HL-60 (cell line): ENCODE results near the gene POC1B.
A peak's percentile ranks its signal among the peaks of the same experiment; 100 is the strongest.

Experiments used
- DNase-seq, 2 experiments: peaks; one replicate each; pipeline ENCODE4 v3.0.0-alpha.2; 2010 to 2020; ENCODE audit warnings: low read depth in 1 of 2, low spot score in 1 of 2
- H3K27ac ChIP-seq: fragments of 250-450 bp; sonication (Bioruptor Pico); replicated peaks from 2 replicates; pipeline ENCODE4 v1.5.1; 2020; ENCODE audit warnings: mild to moderate bottlenecking, moderate library complexity
- H3K27me3 ChIP-seq: fragments of 250-450 bp; sonication (Bioruptor Pico); 2 replicates; pipeline ENCODE4 v1.5.1; 2021; ENCODE audit warnings: mild to moderate bottlenecking, moderate library complexity; ENCODE audit not compliant: insufficient read depth, poor library complexity, severe bottlenecking
- H3K4me3 ChIP-seq: replicated peaks from 2 replicates; pipeline ENCODE4 v1.5.1; 2011; ENCODE audit warnings: mild to moderate bottlenecking, control low read depth, low read length; ENCODE audit not compliant: insufficient read depth
- CTCF ChIP-seq: IDR thresholded peaks from one replicate; pipeline ENCODE4 v1.5.1; 2011; ENCODE audit warnings: low read length, control low read depth, inconsistent platforms; ENCODE audit not compliant: insufficient read depth
- GABPA ChIP-seq: IDR thresholded peaks from 2 replicates; pipeline ENCODE4 v1.6.1; 2012; ENCODE audit warnings: low read depth
- POLR2AphosphoS5 ChIP-seq: IDR thresholded peaks from 2 replicates; pipeline ENCODE4 v1.6.1; 2012; ENCODE audit warnings: low read depth
- REST ChIP-seq: IDR thresholded peaks from 2 replicates; pipeline ENCODE4 v1.6.1; 2012; ENCODE audit warnings: low read depth; ENCODE audit not compliant: insufficient replicate concordance
- SPI1 ChIP-seq: IDR thresholded peaks from 2 replicates; pipeline ENCODE4 v1.6.1; 2012; ENCODE audit warnings: low read depth, mild to moderate bottlenecking, borderline replicate concordance

The POC1B gene

DNA sequence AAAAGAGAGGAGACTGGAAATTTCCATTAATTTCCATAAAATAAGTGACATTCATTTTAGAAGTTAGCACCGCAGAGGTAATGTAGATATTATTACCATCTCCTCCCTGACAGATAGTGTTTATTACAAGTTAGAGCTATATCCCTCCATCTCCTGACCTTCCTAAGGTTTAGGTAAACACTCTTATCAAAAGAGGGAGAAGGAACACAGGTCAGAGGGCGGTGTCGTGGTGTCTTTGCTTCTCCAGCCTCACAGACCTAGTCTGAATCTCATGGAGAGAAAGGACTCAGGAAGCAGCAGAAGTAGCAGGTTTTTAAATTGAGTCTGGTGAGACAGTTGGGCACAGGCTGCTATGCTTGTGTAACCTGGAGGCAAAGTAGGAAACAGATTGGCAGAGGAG lies 11.5 kb upstream of the POC1B start:
- TF ChIP-seq REST = no peak
- TF ChIP-seq SPI1 = no peak
- TF ChIP-seq POLR2AphosphoS5 = no peak
- TF ChIP-seq GABPA = no peak
- no peak for TF ChIP-seq CTCF
- no peak overlapping the region for H3K4me3 ChIP-seq
- no peak overlapping the region for H3K27ac ChIP-seq
- no peaks in the 10 kb centered on the region for H3K27me3 ChIP-seq
- DNase-seq = no peak

GRCh38 chr12:89529738-89530137 lies 3.9 kb upstream of the POC1B start:
- no peak overlapping the region for H3K27ac ChIP-seq
- TF ChIP-seq CTCF = peak; percentile 56
- no peak for TF ChIP-seq SPI1
- TF ChIP-seq POLR2AphosphoS5 = no peak
- TF ChIP-seq REST = no peak
- no peak for TF ChIP-seq GABPA
- no peaks in the 10 kb centered on the region for H3K27me3 ChIP-seq
- H3K4me3 ChIP-seq = no peak overlapping the region
- peak; percentile 32 to 48 for DNase-seq

GRCh38 chr12:89528434-89528833 lies 2.6 kb upstream of the POC1B start:
- peak; percentile 43 to 70 for DNase-seq
- H3K27ac ChIP-seq = peak overlapping the region; percentile 66
- no peak overlapping the region for H3K4me3 ChIP-seq
- TF ChIP-seq GABPA = no peak
- peak; percentile 74 for TF ChIP-seq POLR2AphosphoS5
- TF ChIP-seq REST = no peak
- peak; percentile 93 for TF ChIP-seq SPI1
- H3K27me3 ChIP-seq = no peaks in the 10 kb centered on the region

GRCh38 chr12:89525305-89525823 lies 483 bp downstream of the POC1B start:
- peak overlapping the region; percentile 100 for H3K4me3 ChIP-seq
- TF ChIP-seq SPI1 (no peak), GABPA (no peak), CTCF (no peak), REST (no peak)
- H3K27me3 ChIP-seq = no peaks in the 10 kb centered on the region
- H3K27ac ChIP-seq = peak overlapping the region; percentile 92
- DNase-seq = peak in 1 of 2 experiments; percentile 51
